Measurements from ENCODE around the gene CPD.

Gene CPD

GRCh38 chr17:30468465-30468864 is 89.7 kb downstream of the CPD start:
- Histone ChIP-seq H2AFZ (ENCODE audit: low read depth, low read length, severe bottlenecking) (no peak overlapping the region), H3K4me3 (ENCODE audit: insufficient read depth, low read length, poor library complexity, severe bottlenecking) (no peak overlapping the region), H3K9me3 (ENCODE audit: insufficient read depth, low read length) (no peaks in the 10 kb centered on the region), H3K4me2 (ENCODE audit: low read depth, low read length, poor library complexity, severe bottlenecking) (no peak overlapping the region), H3K9me2 (replicated peaks; ENCODE audit: insufficient read depth, low read length) (no peaks in the 10 kb centered on the region), H3K9ac (ENCODE audit: low read length) (no peak overlapping the region), H4K20me1 (ENCODE audit: low read depth, low read length) (no peaks in the 10 kb centered on the region), H3K27me3 (ENCODE audit: low read length) (no peaks in the 10 kb centered on the region), H3K36me3 (ENCODE audit: low read length) (no peaks in the 10 kb centered on the region), H3F3A (ENCODE audit: insufficient read depth) (no peaks in the 10 kb centered on the region), H3K79me2 (ENCODE audit: insufficient read depth, low read length) (no peaks in the 10 kb centered on the region), H3K27ac (ENCODE audit: low read depth, low read length) (no peak overlapping the region)
- TF ChIP-seq, protein P1, sequence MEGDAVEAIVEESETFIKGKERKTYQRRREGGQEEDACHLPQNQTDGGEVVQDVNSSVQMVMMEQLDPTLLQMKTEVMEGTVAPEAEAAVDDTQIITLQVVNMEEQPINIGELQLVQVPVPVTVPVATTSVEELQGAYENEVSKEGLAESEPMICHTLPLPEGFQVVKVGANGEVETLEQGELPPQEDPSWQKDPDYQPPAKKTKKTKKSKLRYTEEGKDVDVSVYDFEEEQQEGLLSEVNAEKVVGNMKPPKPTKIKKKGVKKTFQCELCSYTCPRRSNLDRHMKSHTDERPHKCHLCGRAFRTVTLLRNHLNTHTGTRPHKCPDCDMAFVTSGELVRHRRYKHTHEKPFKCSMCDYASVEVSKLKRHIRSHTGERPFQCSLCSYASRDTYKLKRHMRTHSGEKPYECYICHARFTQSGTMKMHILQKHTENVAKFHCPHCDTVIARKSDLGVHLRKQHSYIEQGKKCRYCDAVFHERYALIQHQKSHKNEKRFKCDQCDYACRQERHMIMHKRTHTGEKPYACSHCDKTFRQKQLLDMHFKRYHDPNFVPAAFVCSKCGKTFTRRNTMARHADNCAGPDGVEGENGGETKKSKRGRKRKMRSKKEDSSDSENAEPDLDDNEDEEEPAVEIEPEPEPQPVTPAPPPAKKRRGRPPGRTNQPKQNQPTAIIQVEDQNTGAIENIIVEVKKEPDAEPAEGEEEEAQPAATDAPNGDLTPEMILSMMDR (IDR thresholded peaks at IDR 0.05; ENCODE audit: insufficient read depth, low read length, poor library complexity, severe bottlenecking), result no peak
- TF ChIP-seq EZH2phosphoT487 (conservative IDR thresholded peaks at IDR 0.05; ENCODE audit: low read length), result no peak

DNA sequence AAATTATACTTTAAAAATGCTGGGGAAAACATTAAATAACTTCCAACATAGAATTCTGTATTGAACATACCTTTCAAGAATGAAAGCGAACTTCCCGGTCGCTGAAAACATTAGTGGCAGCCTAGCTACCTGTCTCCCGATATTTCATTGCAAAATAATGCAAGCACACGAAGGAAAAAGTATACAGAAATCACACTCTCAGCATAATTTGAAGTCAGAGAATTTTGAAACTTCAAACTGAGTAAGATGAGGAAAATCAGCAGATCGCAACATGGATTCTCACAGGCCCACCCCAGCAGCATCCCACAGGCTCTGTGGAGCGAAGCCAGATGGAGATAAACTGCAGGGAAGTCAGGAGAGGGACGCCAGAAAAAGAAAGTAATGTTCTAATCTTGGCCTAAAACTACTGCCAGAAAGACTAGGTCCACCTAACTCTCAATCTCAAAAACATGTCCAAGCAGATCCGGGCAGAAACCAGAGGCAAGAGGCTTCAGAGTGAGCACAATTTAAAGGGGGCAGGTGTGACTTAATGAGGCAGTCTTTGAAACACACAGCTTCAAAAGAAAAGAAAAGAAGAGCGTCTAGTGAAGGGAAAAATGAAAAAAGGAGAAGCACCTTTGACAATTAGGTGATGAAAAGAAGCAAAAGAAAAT is 93.6 kb downstream of the CPD start:
- Histone ChIP-seq H3K9me3 (ENCODE audit: insufficient read depth, low read length) (no peaks in the 10 kb centered on the region), H3K4me2 (ENCODE audit: low read depth, low read length, poor library complexity, severe bottlenecking) (no peak overlapping the region), H3F3A (ENCODE audit: insufficient read depth) (peaks cover 3% of the 10 kb centered on the region; the same call in 1 of the 2 replicates), H3K36me3 (ENCODE audit: low read length) (no peaks in the 10 kb centered on the region), H2AFZ (ENCODE audit: low read depth, low read length, severe bottlenecking) (no peak overlapping the region), H3K4me3 (ENCODE audit: insufficient read depth, low read length, poor library complexity, severe bottlenecking) (no peak overlapping the region), H4K20me1 (ENCODE audit: low read depth, low read length) (no peaks in the 10 kb centered on the region), H3K9ac (ENCODE audit: low read length) (no peak overlapping the region), H3K27me3 (ENCODE audit: low read length) (no peaks in the 10 kb centered on the region), H3K27ac (ENCODE audit: low read depth, low read length) (no peak overlapping the region), H3K9me2 (replicated peaks; ENCODE audit: insufficient read depth, low read length) (no peaks in the 10 kb centered on the region), H3K79me2 (ENCODE audit: insufficient read depth, low read length) (peaks cover 2% of the 10 kb centered on the region; the same call in 1 of the 2 replicates)
- TF ChIP-seq, protein P1 (IDR thresholded peaks at IDR 0.05; ENCODE audit: insufficient read depth, low read length, poor library complexity, severe bottlenecking), result no peak
- TF ChIP-seq EZH2phosphoT487 (conservative IDR thresholded peaks at IDR 0.05; ENCODE audit: low read length), result no peak

GRCh38 chr17:30475206-30475605 is 96.5 kb downstream of the CPD start:
- no peak overlapping the region for H3K4me3 ChIP-seq (ENCODE audit: insufficient read depth, low read length, poor library complexity, severe bottlenecking)

More at GRCh38 chr17:30475206-30475605, 96.5 kb downstream of the CPD start:
- no peaks in the 10 kb centered on the region for H3K9me3 ChIP-seq (ENCODE audit: insufficient read depth, low read length)
- H4K20me1 ChIP-seq (ENCODE audit: low read depth, low read length), result no peaks in the 10 kb centered on the region
- peaks cover 3% of the 10 kb centered on the region; the same call in 1 of the 2 replicates for H3F3A ChIP-seq (ENCODE audit: insufficient read depth)
- no peaks in the 10 kb centered on the region for H3K27me3 ChIP-seq (ENCODE audit: low read length)
- no peak overlapping the region for H2AFZ ChIP-seq (ENCODE audit: low read depth, low read length, severe bottlenecking)
- H3K9ac ChIP-seq (ENCODE audit: low read length), result no peak overlapping the region
- TF ChIP-seq, protein P1 (IDR thresholded peaks at IDR 0.05; ENCODE audit: insufficient read depth, low read length, poor library complexity, severe bottlenecking), result no peak
- no peak for TF ChIP-seq EZH2phosphoT487 (conservative IDR thresholded peaks at IDR 0.05; ENCODE audit: low read length)
- H3K79me2 ChIP-seq (ENCODE audit: insufficient read depth, low read length), result peaks cover 25% of the 10 kb centered on the region
- no peaks in the 10 kb centered on the region for H3K36me3 ChIP-seq (ENCODE audit: low read length)
- H3K27ac ChIP-seq (ENCODE audit: low read depth, low read length), result no peak overlapping the region
- no peaks in the 10 kb centered on the region for H3K9me2 ChIP-seq (replicated peaks; ENCODE audit: insufficient read depth, low read length)
- H3K4me2 ChIP-seq (ENCODE audit: low read depth, low read length, poor library complexity, severe bottlenecking), result no peak overlapping the region
